HG03558 (cell line): Measurements from ENCODE around the gene KIF19.

Source experiments
- ATAC-seq: cut with Tn5 transposase; IDR thresholded peaks from one replicate; pipeline ENCODE4 v1.9.1; 2021; ENCODE audit warnings: moderate number of reproducible peaks; ENCODE audit not compliant: unreplicated experiment; ENCODE audit errors: extremely low read depth

The KIF19 gene

DNA sequence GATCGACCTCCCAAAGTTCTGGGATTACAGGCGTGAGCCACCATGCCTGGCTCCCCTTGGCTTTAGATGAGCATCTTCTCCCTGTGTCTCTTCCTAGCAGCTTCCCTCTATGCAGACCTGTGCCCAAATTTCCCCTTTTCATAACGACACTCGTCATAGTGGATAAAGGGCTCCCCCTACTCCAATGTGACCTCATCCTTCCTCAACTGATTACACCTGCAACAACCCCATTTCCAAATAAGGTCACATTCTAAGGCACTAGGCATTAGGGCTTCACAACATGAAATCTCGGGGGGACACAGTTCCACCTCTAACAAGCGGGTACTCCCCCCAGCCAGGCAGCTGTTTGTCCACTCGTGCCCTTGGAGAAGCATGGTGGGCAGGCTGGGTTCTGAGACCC lies 10.3 kb downstream of the KIF19 start:
- ATAC-seq = no peak

DNA sequence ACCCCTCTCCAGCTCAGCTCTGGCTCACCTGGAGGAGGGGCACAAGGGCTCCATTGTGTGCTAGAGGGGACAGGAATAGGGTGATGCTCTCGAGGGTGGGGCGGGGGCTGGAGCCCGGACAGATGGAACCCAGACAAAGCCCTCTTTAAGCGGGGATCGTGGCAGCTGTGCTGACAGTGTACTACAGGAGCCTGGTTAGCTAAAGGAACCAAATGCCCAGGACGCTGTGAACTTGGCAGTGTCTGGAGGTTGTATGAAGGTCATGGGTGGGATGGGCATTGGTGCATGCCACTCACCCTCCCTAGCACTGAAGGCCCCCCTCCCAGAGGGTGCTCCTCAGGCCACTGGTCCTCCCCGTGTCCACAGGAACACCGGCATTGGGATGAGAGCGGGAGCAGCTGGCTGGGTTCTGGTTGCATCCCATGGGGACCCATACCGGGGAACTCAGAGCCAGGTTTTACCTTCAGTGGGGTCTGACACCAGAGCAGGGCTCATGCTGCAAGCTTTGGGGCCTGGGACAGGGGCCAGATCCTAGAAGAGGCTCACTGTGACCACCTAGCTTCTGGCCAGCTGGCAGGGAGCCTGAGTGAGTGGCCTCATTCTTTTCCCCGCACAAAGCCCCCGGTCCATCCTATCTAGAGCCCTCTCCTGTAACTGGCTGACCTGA lies 11.9 kb downstream of the KIF19 start:
- no peak for ATAC-seq

DNA sequence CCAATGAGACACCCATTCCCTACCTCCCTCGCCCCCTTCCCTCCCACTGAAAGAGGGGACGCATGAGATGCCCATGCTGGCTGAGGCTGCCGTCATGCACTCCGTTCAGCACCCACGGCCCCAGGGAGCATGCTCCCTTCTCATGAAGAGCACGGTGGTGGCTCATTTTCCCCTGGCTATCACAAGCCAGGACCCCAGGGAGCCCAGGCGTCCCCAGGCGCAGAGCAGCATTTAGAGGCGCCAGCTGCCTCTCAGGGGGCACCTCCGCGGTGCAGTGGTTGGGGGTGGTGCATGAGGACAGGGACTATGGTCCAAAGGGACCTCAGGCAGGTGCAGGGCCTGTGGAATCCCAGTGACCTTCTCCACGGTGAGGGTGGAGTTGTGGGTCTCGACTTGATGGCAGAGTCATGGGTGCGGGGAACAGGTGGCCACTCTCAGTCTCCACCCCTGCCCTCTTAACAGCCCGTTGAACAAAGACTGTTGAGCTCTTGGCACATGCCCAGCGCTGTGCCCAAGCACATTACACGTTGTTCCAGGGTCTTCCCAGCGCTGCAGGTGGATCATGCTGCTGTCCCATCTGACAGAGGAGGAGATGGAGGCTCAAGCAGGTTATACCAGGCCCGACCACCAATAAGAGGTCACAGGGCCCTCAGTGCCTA lies 13.6 kb downstream of the KIF19 start:
- no peak for ATAC-seq

DNA sequence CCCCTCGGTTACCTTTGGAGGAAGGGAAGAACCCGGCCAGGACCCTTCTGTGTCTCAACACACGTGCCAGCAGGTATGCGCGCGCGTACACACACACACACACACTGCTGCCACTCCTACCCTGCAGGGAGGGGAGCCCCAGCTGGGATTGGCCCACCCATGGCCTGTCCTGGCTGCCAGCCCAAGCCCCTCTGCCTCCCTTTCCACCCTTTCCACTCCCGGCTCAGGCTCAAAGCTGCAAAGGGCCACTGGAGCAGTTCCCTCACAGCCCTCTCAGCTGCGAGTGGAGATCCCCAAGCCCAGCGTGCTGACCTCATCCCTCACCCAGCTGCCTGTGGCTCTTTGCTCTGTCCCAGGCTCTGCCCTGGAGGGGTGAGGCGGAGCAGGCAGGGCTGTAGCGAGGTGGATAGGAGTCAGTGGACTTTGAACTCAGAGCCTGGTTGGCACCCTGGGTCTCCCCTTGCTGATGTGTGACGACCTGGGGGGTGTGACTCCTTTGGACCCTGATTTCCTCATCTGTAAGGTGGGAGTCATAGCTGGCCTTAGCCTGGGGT lies 14.5 kb downstream of the KIF19 start:
- ATAC-seq = no peak

DNA sequence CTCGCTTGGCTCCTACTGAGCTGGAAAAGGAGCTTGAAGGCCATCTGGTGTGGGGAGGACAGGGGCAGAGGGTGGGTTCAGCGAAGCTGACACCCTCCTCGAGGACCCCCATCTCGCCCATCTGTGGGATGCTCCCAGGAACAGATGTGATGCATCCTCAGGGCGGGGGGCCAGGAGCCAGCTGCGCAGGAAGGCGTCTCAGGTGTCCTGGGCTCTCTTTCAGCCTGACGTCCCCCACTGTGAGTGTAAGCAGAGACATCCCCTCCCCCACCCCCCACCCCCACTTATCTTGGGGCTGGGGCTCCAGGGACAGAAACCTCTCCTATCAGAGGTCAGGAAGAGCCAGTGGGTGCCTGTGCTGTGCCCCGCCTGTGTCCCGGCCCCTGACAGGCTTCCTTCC lies 16.2 kb downstream of the KIF19 start:
- no peak for ATAC-seq

DNA sequence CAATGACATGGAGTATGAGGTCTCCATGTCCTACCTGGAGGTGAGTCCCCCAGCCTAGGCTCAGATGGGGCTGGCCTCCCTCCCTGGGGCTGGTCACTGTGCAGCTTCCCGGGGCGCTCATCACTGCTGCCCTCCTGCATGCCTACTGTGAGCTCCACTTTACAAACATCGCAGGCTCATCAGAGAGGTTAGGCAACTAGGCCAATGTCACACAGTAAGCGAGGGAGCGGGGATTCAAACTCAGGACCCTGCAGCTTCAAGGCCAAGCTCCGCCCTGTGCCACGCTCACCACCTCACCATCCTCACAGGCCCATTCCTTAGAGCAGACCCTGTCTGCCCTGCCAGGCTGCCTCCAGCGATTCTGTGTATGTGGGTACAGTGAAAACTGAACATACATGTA lies 17.1 kb downstream of the KIF19 start:
- ATAC-seq = no peak

DNA sequence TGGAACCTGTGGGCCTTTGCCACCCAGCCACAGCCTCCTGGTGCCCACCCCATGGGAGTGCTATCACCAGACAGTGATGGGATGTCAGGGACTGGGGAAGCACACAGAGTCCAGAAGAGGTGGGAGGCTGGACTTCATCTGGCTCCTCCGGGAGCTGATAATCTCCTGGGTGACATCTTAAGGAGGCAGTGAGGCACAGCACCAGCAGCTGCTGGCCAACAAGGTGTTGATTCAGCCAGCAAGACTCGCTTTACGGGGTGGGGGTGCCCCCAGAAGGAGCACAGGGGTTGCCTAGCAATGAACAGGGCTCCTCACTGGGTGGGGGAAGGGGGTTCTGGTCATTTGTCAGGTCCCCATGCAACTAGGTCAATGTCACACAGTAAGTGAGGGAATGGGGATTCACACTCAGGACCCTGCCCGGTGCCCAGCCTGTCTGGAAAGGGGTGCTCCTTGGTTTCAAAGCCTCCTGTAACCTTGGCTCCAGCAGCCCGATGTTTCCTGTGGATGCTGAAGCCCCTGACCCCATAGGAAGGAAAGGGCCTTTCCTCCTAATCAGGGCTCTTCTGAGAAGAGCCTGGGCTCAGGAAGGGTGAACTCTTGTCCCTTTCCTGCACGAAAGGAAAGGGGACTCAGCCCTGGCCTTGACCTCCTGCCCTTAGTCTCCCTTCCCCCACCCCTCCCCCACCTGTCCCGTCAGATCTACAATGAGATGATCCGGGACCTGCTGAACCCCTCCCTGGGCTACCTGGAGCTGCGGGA lies 17.7 kb downstream of the KIF19 start:
- no peak for ATAC-seq

DNA sequence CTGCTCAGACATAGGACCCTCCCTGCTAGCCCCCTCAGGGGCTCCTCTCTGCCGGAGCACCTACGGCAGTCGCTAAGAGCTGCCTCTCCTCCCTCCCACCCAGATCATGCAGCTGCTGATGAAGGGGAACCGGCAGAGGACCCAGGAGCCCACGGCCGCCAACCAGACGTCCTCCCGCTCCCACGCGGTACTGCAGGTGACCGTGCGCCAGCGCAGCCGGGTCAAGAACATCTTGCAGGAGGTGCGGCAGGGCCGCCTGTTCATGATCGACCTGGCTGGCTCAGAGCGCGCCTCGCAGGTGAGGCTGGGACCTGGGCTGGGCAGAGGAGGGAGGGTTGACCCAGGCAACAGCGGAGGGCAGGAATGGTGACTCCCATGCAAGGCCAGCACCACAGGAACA lies 18.6 kb downstream of the KIF19 start:
- no peak for ATAC-seq

DNA sequence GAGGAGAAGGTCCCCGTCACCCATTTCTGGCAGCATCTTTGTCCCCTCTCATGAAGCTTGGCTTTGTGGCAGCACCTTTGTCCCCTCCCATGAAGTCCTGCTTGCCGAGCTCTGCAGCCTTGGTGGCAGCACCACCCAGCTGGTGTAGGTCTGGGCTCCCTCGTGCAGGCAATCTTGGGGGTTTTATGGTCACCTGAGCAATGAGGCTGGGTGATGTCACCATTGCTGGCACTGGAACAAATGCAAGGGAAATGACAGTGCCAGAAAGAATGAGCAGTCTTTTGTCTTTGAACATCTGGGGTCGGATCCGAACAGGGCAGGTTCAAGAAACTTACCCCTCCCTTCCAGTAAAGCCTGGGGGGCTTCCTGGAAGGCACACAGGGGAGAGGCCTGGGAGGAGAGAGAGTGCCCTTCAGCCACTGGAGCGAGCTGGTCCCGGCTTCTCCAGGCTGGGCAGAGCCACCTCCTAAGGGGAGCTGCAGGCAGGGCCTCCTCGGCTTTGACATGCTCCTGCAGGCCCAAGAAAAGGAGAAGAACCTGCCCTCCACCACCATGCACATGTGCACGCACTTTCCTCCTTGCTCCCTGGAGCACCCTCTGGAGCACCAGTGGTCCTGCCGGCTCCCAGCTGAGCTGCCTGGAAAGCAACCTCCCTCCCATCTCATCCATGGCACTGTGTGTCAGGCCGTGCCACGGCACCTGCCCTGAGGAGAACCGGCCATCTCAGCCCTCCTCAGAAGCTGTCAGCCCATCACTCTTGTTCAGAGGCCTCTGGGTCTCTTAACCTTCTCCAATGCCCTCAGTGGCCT lies 19.6 kb downstream of the KIF19 start:
- no peak for ATAC-seq

DNA sequence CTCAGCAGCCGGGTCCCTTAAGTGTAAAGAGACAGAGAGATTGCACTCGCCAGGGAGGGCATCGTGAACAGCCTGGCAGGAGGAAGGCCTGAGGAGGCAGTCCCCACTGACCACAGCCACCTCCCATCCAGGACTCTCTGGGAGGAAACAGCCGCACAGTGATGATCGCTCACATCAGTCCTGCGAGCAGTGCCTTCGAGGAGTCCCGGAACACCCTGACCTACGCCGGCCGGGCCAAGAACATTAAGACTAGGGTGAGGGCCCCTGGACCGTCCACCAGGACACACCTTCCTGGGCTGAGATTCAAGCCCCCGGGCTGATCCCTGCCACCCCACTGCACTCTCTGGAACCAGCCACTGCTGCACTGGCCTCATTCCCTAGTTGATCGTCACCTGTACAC lies 21.6 kb downstream of the KIF19 start:
- ATAC-seq = no peak

DNA sequence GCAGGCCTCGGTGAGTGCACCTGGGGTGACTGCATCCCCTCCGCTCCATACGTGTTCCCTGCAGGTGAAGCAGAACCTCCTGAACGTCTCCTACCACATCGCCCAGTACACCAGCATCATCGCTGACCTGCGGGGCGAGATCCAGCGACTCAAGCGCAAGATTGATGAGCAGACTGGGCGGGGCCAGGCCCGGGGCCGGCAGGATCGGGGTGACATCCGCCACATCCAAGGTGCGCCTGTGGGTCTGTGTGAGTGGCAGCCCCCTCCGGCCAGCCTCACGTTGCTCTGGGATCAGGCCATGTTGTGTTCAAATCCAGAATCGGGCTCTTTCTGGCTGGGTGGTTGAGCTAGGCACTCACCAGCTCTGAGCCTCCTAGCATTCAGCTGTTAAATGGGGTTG lies 23.1 kb downstream of the KIF19 start:
- no peak for ATAC-seq

DNA sequence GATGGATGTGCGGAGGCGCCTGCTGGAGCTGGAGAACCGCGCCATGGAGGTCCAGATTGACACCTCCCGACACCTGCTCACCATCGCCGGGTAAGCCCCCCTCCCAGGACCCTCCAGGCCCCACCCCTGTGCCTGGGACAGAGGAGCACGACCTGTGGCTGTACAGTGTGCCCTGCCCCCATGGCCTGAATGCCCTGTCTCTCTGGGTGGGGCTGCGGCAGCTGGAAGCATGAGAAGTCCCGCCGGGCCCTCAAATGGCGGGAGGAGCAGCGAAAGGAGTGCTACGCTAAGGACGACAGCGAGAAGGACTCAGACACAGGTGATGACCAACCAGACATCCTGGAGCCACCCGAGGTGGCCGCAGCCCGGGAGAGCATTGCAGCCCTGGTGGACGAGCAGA lies 24.5 kb downstream of the KIF19 start:
- ATAC-seq = no peak

DNA sequence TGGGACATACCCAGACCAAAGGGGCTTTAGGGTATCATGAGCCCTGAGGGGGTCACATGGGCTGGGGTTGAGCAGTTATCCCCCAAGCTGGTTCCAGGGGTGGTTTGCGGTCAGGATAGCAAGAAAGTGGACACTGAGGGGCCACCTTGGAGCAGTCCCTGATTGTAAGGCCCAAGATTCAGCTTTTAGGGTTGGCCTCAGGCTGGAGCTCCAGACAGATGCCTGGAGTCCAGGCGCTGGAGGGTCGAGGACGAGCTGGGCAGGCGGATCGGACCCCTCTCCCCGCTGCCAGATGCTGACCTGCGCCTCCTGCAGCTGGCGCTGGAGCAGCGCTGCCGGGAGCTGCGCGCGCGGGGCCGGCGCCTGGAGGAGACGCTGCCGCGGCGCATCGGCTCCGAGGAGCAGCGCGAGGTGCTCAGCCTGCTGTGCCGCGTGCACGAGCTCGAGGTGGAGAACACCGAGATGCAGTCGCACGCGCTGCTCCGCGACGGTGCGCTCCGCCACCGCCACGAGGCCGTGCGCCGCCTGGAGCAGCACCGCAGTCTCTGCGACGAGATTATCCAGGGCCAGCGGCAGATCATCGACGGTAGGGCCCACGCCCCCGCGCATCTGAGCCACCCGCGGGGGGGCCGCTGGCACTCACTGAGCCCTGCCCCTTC lies 25.7 kb downstream of the KIF19 start:
- no peak for ATAC-seq

DNA sequence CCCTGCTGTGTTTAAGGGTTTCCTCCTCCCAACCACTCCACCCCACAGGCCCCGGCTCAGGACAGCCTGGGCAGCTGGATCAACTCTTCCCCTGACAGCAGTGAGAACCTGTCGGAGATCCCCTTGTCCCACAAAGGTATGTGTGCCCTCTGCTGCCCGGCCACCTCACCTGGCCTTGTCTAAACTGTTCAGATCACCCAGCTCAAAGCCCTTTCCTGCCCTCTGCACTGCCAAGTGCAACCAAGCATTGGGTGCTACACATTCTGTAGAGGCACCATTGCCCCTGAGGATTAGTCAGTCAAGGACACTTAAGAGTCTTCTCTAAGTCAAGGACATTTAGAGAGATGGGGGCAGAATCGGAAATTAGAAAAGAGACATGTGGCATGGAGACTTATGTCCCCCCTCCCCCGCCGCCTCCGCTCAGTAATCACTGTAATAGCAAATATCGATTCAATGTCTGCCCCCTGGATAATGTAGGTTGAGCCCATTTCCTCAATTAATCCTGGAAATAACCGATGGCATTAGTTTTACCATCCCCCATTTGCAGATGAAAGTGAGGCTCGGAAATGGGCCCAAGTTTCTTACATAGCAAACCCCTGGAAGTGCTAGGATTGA lies 27.5 kb downstream of the KIF19 start:
- no peak for ATAC-seq

DNA sequence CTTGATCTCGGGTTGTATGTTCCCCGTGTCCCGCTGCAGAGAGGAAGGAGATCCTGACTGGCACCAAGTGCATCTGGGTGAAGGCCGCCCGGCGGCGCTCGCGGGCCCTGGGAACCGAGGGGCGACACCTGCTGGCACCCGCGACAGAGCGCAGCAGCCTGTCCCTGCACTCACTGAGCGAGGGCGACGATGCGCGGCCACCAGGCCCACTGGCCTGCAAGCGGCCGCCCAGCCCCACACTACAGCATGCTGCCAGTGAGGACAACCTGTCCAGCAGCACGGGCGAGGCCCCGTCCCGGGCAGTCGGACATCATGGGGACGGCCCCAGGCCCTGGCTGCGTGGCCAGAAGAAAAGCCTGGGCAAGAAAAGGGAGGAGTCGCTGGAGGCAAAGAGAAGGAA lies 28.1 kb downstream of the KIF19 start:
- no peak for ATAC-seq

DNA sequence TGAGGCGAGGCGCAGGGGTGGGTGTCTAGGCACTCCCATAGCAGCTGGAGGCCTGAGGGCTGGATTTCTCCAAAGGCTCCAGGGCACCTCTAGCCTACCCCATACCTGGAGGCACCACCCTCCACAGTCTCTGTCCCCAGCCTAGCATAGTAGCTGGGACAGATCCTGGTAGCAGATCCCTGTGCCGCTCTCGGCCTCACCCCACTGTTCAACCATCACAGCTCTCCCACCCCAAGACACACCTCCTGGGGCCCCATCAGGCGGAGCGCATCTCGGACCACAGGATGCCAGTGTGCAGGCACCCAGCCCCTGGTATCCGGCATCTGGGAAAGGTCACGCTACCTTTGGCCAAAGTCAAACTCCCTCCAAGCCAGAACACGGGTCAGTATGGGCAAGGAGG lies 28.5 kb downstream of the KIF19 start:
- no peak for ATAC-seq

DNA sequence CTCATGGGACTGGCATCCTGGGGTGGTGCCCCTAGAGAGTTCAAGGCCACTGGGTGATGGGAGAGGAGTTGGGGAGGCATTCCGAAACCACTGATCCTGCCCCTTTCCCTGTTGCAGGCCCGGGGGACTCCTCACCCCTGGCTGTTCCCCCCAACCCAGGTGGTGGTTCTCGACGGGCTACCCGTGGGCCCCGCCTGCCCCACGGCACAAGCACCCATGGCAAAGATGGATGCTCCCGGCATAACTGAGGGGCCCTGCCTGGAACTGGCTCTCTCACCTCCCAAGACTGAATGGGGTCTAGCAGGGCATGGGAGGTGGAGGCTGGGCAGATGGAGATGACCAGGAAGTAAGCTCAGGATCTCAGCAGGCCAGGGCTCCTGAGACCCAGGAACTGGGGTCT lies 29.0 kb downstream of the KIF19 start:
- no peak for ATAC-seq

DNA sequence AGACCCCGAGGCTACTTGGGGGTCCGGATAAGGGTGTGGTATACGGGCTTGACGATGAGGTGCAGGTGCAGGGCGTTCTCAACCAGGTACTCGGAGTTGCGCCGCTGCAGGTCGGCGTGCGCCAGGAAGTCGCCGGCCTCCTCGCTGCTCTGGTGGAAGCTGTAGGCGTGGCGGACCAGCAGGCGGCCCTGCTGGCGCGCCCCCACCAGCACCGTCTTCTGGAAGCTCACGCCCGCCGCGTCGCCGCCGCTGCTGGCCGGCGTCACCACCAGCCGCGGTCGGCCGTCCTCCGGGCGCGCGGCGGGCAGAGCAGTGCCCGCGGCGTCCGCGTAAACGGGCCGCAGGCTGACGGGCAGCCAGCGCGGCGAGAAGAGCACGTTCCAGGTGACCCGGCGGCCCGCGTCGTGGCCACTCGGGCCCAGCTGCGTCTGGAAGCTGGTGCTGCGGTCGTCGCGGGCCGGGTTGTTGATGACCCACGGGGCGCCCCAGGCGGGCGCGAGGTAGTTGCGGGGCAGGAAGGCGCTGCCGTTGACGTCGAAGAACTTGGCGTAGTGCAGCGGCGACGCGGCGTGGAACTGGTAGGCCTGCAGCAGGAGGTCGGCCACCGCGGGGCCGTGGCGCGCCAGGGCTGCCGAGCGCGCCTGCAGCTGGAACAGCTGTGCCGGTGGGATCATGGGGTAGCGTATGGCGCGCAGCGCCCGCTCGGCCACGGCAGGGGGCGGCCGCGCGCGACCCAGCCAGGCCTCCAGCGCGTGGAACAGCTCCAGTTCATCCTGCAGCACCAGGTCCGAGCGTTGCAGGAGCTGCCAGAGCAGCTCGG lies 30.8 kb downstream of the KIF19 start:
- ATAC-seq = no peak

DNA sequence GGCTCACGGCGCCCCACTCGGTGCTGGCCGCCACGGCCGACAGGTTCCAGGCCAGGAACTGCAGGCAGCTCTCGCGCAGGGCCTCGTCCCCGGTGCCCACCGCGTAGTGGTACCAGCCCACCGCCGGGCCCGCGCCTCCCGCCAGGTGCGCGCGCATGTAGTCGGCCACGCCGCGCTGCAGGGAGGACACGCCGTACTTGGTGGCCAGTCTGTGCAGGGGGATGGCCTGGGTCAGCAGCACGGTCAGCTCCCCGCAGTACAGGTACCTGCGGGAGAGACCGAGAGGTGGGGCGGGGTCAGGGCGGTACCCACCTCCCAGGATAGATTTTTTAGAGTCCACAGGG lies 31.4 kb downstream of the KIF19 start:
- ATAC-seq = no peak
